ENCODE results near the gene GK.
"Not testable (repeated sequence)": the region's sequence is repeated elsewhere in the genome, so short reads cannot be mapped to it uniquely, and the experiment has no call there.

Gene GK

DNA sequence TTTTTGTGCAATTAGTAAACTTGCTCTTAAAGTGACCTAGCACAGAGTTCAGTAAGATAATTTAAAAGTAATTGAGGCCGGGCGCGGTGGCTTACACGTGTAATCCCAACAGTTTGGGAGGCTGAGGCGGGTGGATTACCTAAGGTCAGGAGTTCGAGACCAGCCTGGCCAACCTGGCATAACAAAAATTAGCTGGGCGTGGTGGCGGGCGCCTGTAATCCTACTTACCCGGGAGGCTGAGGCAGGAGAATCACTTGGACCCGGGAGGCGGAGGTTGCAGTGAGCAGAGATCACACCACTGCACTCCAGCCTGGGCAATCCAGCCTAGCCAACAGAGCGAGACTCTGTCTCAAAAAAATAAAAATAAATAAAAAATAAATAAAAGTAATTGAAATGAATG, 1.2 kb downstream of the GK start:
- not testable (repeated sequence) for DNase-seq (ENCODE audit: low spot score)

DNA sequence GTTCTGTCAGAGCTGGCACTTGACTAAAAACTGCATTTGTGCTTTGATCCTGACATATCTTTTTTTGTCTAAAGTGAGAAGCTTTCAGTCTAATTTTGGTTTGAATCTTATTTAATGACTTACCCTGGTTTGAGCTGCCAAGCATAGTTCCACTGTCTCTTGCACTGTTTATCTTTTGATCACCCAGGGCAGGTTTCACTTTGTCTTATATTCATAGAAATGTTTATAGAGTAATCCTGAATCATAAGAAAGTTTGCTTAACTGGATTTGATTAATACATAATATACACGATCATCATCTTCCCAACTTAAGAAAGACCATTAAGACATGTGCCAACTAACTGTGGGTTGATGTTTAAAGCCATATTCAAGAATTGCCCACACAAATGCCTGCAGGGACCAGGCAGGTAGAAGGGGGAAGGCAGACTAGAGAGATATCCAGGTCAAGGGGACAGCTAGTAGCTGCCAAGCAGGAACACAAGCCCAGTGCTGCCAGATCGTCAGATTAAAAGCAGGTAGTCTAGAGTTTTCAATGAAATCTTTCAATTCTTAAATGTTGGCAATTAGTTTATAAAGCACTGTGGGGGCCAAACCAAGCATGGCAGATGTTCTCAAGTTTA, 1.9 kb downstream of the GK start:
- DNase-seq (ENCODE audit: low spot score) = no peak

DNA sequence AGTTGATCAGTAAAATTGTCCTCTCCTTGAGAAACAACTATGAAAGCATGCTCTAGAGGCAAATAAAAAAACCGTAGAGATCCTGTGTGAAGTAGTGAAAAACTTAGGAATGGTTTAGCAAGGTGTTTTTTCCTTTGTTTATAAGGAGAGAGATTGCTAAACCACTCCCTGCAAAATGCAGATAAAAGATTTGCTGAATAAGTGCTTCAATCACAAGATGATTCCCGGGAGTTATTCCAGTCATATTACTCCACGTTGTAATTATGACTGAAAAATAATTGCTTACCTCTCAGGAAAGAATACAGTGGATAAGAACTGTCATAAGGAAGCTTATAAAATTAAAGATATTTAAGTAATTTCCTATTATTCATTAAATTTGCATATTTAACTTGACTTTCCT, 2.8 kb downstream of the GK start:
- DNase-seq (ENCODE audit: low spot score) = no peak

DNA sequence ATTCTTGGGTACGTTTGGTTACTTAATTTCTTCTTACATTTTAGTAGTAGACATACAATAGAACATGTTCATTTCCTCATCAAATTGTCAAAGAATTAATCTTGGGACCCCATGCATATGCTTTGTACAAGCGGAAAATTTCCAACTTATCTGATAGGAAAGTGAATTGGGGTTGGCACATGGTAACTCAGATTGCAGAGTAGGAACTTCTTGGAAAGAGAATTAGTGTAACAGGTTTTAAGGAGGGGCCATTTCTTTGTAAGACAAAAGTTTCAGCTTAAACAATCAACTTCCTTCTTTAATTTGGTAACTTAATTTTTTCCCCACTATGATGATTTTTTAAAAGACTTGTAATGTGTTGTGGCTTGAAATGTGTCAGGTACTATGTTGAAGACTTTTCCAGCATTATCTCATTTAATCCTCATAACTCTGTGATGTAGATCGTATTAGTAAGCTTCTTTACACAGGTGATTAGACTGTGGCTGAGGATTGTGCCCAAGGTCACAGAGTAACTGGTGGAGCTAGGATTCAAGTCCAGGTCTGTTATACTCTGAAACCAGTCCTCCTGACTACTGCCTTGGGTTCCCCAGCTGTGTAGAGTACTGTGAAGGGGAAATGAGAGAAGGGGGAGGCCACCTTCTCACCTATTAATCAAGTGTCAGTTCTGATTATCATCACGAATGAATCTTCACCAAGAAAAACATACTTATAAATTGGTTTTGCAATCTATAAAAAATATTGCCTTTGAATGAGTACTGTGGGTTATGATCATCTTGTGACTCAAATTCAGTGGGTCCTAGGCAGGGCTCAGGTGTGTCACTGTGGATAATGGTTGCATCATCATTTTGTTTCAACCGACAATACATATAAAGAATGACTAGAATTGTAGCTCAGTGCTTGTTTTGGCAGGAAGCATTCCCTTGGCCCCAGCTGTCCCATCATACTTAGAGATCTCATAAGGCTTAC, 4.3 kb downstream of the GK start:
- no peak for DNase-seq (ENCODE audit: low spot score)

DNA sequence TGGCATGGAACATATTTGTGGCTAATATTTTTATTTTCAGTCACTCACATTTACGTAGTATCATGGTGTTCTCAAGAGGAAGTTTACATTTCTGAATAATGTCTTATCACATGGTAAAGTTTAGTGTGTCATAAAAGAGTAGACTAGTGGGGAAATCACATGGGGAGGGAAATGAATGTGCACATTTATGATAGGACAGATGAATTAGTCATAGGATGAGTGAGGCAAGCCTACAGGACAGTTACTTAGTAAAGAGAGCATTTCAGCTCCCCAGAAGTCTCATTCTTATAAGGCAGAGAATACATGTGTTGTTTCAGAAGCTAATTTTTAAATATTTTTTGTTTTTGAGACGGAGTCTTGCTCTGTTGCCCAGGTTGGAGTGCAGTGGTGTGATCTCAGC, 6.2 kb downstream of the GK start:
- no peak for DNase-seq (ENCODE audit: low spot score)

DNA sequence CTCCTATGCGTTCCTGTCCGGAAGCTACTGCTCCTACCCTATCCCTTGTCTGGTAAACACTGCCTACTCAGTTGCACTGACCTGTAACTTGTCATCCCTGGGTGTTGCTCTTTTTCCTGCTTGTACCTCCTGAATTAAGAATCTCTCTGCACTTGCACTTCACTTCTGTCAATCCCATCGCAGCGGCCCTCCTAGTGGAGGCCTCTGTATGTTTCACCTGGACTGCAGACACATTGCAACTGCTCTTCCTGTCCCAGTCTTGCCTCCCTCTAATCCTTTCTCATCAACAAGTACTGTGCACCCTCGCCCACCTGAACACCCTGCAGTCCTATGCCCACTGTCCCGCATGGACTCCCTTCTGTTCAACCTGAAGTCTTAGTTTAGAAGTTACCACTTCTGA, 8.0 kb downstream of the GK start:
- no peak for DNase-seq (ENCODE audit: low spot score)

DNA sequence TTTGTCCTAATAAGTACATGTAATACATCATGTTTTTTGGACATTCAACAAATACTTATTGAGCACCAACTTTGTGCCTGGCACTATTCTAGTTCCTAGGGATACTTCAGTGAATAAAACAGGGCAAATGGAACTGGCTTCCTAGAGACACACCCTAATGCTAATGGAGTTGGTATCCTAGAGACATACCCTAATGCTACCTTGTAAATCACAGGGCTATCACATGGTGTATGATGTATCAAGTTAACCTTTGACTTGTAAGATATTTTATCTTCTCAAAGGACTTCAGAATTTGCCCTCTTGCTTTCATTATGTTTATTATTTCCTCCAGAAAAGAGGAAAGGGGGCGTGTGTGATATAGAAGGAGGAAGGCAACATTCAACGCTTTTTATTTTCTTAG, 10.1 kb downstream of the GK start:
- DNase-seq (ENCODE audit: low spot score) = no peak

DNA sequence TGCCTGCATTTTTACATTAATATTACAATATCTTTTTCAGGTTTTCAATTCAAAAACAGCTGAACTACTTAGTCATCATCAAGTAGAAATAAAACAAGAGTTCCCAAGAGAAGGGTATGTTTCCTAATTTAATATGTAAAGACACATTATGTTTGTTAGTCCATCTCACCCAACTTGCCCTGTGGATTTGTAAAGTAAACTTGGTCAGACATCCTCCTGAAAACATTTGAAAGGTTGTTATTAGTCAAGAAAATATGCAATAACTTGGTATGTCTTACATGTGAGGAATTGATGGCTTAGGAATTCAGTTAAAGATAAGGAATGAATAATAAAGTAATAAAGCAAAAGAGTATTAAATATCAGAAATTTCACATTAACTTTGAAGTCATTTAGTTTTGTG, 12.2 kb downstream of the GK start:
- no peak for DNase-seq (ENCODE audit: low spot score)

DNA sequence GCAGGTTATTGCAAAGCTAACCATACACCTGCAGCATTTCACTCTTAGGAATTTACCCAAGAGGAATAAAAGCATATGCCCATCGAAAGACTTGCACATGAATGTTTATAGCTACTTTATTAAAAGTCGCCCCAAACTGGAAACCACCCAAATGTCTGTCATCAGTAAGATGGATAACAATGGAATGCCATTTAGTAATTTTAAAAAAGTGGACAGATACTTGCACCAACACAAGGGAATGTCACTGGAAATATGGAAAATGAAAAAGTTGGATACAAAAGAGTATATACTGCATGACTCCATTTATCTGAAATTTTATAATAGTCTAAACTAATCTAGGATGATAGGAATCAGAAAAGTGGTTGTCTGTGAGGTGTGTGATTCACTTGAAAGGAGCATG, 12.9 kb downstream of the GK start:
- DNase-seq (ENCODE audit: low spot score) = no peak

DNA sequence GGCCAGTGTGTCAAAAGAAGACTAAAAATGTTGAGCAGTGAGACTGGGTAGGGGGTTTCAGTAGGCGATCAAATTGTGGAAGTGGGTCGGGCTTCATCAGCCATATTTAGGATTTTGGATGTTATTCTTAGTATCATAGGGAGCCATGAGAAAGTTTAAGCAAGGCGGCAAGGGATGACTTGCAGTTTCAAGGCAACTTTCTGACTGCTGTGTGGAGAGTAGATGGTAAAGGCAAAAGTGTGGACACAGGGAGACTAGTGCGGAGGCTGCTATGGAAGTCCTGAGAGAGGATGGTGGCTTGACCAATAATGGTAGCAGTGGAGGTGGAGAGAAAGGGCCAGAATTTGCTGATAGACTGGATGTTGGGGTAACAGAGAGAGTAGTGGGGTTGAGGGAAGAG, 15.4 kb downstream of the GK start:
- DNase-seq (ENCODE audit: low spot score) = no peak

DNA sequence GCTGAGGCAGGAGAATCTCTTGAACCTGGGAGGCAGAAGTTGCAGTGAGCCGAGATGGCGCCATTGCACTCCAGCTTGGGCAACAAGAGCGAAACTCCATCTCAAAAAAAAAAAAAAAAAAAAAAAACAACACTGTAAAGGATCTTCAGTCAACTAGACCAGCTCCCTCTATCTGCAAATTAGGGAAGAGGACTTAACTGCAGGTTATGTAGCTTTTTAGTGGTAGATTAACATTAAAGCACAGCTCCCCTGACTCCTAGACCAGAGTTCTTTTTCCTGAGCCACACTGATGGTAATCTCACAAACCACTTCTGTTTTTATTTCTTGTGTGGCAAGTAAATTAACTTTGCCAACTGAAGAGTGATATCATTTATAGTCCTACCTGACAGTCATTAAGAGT, 18.0 kb downstream of the GK start:
- DNase-seq (ENCODE audit: low spot score) = not testable (repeated sequence)

DNA sequence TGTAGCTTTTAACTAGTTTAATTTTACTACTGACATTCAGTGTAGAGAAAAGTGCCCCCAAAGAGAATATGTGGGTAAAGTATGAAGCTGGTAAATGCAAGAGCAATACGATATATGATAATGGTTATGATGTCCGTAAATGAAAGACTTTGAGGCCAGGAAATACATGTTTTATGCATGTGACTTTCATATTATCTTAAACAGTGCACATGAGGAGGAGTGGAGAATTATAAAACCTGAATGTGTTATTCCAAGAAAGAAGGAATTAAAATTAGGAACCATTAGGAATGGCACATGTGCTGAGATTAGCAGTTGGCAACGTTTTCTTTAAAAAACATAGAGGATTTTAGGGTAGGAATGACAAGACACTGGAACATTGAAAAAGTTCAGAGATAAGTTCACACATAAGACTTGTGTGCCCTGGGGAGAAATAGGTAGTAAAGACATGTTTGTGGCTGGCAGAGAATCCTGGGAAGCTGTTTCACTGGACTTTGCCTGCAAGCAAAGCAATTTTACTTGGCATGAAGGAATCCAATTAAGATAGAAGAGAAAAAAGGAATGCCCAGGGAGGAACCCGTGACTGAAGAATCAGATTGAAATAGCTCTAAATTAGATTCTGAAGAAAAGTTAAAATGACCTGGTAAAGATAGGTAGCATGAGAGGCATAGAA, 20.0 kb downstream of the GK start:
- DNase-seq (ENCODE audit: low spot score) = no peak

DNA sequence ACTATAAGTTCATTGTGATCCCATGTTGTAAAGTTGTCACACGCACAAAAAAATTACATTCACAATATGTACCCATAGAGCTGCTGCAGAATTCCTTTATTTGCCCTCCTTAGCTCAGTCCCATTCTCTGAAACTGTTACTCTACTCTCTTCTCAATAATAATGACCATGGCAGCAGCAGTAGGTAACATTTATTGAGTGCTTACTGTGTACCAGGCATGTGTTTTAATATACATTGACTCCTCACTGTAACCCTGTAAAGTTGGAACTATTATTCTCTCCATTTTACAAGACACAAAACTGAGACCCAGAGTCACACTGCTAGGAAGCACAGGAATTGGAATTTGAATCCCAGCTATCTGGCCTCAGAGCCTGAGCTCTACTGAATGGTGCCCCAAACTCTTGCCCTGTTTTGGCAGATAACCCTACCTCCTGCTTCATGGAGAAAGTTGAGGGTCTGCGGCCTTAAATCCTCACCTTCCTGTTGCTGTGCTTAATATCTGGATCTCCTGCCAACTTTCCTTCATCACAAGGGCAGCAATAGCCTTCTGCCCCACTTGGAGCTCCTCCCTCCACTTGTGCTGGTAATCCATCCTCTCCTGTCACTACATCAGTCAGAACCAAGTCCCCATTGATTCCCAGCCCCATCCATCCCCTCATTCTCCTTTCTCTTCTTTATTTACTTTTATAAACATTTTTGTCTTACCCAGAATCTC, 20.8 kb downstream of the GK start:
- no peak for DNase-seq (ENCODE audit: low spot score)

DNA sequence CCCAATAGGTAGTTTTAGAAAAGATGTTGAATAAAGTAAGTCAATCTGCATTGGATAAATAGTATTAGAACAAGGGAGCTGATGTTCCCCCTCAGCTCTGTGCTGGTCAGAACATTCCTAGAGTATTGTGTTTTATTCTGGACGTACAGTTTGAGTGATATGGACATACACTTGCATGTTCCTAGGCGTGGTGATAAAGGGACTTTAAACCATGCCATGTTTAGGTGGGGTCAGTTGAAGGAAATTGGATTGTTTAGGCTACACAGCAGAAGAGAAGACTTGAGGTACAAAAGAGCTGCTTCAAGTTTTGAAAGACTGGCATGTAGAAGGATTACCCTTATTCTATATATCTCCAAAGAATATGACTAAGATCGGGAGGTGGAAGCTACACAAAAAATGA, 21.6 kb downstream of the GK start:
- no peak for DNase-seq (ENCODE audit: low spot score)

DNA sequence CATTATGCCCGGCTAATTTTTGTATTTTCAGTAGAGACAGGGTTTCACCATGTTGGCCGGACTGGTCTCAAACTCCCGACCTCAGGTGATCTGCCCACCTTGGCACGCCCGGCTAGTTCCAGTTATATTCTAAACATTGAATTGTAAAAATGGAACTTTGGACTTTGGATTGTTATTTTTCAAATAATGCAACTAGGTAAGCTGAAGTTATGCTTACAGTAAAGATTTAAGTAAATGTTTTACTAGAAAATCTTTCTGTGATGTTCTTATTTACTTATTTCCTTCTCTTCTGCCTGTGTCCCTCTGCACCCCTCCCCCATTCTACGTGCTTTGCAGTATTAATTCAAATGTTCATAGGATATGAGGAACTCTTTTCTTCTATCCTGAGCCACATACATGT, 26.1 kb downstream of the GK start:
- no peak for DNase-seq (ENCODE audit: low spot score)

DNA sequence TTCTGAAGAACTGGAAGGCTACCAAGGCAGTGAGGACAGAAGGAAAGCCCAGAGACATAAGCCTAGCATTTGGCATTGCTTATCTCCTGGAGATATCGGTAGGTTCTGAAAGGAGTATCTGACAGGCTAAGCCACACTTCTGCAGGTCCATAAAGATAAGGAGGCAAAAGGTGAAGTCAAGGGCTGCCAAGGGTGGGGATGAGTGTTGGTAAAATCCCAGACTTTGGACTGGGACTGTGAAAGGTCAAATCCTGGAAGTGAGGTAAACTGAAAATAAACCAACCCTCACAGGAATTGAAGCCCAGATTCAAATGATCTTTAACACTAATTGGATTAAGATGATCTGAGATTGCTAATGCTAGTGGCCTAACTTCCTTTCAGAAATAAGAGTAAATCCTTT, 27.4 kb downstream of the GK start:
- no peak for DNase-seq (ENCODE audit: low spot score)

DNA sequence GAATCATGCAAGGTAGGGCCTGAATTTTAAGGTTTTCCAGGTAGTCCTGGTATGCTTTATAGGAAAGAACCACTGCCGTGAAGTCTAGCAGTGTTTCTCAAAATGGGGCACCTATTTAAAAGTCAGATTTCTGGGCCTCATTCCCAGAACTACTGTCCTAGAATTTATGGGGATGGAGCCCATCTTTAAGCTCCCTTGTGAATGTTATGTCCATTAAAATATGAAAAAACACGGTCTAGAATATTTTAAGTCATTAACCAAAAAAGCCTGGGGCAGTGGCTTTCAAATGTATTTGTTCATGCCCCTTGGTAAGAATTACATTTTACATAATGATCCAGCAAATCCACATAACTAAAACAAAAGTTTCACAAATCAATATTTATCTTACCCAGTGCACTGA, 35.4 kb downstream of the GK start:
- DNase-seq (ENCODE audit: low spot score) = no peak

DNA sequence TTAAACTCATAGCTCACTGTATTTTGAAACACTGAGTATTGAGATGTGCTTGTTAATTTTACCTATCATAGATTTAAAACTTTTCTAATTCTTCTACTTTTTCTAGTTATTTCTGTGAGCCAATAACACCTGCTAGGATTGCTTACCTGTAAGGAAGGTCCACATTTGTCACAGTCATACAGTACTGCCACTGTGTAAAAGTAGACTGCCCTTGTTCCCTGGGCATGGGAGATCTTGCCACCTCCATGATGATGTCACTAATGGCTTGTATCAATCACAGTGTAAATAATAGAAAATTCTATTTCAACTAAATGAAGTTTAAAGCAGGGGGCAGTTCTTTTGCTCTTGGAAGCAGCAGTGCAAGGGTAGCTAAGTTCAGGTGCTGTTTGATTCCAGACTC, 35.9 kb downstream of the GK start:
- DNase-seq (ENCODE audit: low spot score) = no peak

DNA sequence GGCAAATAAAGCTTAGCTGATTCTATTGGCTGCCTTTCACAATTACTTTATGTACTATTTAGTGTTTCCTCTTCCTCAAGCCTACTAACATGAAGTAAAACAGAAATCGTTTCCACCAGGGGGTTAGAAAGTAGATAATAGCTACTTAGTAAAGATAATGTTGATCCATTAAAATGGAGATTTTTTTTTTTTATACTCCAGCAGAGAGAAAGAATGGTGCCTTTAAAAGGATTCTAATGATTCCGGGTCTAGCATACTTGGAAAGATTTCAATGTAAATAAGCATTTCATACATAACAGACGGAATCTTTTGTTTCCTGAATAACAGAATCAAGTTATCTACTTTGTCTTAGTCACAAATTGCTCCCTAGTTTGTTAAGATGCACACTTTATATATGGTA, 37.1 kb downstream of the GK start:
- no peak for DNase-seq (ENCODE audit: low spot score)

DNA sequence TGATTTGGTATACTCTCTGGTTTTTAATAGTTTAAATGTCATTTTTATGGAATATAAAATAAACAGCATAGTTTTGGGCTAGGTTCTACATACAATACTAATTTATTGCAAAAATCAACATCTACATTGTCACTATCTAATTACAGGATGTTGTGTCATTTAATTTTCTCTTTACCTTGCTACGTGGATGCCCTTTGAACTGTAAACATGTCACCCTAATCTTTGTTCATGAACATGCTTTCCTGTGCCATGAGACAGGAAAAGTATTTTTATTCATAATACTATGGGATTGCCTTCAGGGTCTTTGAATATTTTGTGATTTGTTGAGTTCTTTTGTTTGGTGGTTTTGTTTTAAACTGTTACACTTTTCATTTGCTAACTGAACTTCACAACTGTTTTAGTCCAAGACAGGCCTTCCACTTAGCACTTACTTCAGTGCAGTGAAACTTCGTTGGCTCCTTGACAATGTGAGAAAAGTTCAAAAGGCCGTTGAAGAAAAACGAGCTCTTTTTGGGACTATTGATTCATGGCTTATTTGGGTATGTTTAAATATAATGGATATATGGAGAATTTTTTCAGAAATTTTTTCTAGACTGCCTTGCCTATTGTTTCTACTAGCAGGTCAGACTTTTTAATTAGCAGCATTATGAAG, 40.9 kb downstream of the GK start:
- DNase-seq (ENCODE audit: low spot score) = no peak

DNA sequence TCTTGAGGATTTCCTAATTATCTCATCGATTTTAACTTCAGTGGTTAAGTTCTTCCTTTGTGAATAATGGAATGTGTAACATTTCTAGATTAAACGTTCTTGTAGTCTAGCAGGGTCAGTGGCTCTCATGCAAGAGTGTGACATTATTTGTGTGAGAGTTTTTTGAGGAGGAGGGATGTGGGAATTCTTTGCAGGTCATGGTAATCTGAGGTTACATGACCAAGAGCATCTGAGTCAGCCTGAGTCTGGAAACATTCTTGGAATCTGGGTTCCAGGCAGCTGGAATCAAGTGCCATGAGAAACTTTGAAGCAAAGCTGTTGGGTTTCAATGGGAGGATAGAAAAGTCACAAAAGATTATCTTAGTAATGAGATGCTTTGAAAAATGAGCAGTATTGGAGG, 49.5 kb downstream of the GK start:
- DNase-seq (ENCODE audit: low spot score) = no peak

DNA sequence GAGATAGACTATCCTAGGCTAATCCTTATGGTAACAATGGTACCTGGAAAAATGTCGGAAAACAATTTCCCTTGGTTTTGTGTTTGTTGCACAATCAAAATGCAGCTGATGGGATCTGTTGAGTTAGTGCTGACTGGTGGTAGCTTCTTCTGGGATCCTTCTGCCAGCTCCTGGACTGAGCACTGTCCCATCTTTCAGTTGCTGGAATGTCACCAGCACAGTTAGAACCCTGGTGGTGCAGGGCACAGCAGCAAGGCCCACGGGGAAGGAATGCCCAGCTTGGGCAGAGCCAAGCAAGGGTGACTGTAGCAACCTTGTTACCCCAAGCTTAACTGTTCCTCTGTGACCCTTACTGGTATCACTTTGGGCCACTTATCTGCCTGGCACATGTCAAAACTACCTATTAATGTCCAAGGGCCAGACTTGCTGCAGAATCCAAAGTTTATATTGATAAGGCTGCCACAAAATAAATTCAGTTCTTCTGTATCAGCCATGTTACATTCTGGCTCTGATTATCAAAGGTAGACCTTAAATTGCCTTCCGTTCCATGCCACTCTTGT, 53.1 kb downstream of the GK start:
- no peak for DNase-seq (ENCODE audit: low spot score)
